HG03066 (cell line): Measurements from ENCODE around the gene METTL8.

Experiments
- ATAC-seq: cut with Tn5 transposase; IDR thresholded peaks from one replicate; pipeline ENCODE4 v1.9.1; 2021; ENCODE audit warnings: low read depth; ENCODE audit not compliant: unreplicated experiment

Gene METTL8

GRCh38 chr2:171433763-171434012, at the start of gene METTL8:
METTL8 (minus strand) TSS chr2:171433990; CDS start chr2:171392185, 41,805 bp downstream.
- no peak for ATAC-seq

- ATAC-seq = no peak
Measured at GRCh38 chr2:171482877-171483276, 49.1 kb upstream of the METTL8 start.

GRCh38 chr2:171482308-171482707, 48.5 kb upstream of the METTL8 start:
- ATAC-seq = no peak

GRCh38 chr2:171480908-171481307, 47.1 kb upstream of the METTL8 start:
- no peak for ATAC-seq

GRCh38 chr2:171479154-171479814, 45.5 kb upstream of the METTL8 start:
- no peak for ATAC-seq

- no peak for ATAC-seq
Measured at GRCh38 chr2:171478345-171478744, 44.6 kb upstream of the METTL8 start.

GRCh38 chr2:171475979-171476378, 42.2 kb upstream of the METTL8 start:
- no peak for ATAC-seq

- ATAC-seq = no peak
Measured at GRCh38 chr2:171470129-171470528, 36.3 kb upstream of the METTL8 start.

GRCh38 chr2:171469176-171469575, 35.4 kb upstream of the METTL8 start:
- no peak for ATAC-seq

GRCh38 chr2:171460537-171460936, 26.7 kb upstream of the METTL8 start:
- no peak for ATAC-seq

- ATAC-seq = no peak
Measured at GRCh38 chr2:171459498-171459897, 25.7 kb upstream of the METTL8 start.

GRCh38 chr2:171452773-171453172, 19.0 kb upstream of the METTL8 start:
- no peak for ATAC-seq

- ATAC-seq = no peak
Measured at GRCh38 chr2:171451074-171451473, 17.3 kb upstream of the METTL8 start.

GRCh38 chr2:171447675-171448074, 13.9 kb upstream of the METTL8 start:
- no peak for ATAC-seq

- ATAC-seq = no peak
Measured at GRCh38 chr2:171441470-171441869, 7.7 kb upstream of the METTL8 start.

- ATAC-seq = no peak
Measured at GRCh38 chr2:171436307-171436706, 2.5 kb upstream of the METTL8 start.

- ATAC-seq = peak; percentile 90
Measured at GRCh38 chr2:171434013-171434989, 511 bp upstream of the METTL8 start, which contains the start of gene DCAF17. DCAF17 (plus strand) TSS chr2:171434226; CDS start chr2:171434578, 352 bp downstream.

GRCh38 chr2:171432969-171433762, 624 bp downstream of the METTL8 start:
- no peak for ATAC-seq

- no peak for ATAC-seq
Measured at GRCh38 chr2:171432206-171432968, 1.4 kb downstream of the METTL8 start.

GRCh38 chr2:171431677-171432167, 2.1 kb downstream of the METTL8 start:
- ATAC-seq = no peak
